ENCODE results near the gene TRIB2. TPM values are rescaled to one million over a fixed set of nuclear protein-coding genes. Genes with fewer than 3 reads are reported as not detected.

Gene TRIB2
- polyA plus RNA-seq, 3 donors, result 13.0 to 31.6 (median 27.4) TPM

DNA sequence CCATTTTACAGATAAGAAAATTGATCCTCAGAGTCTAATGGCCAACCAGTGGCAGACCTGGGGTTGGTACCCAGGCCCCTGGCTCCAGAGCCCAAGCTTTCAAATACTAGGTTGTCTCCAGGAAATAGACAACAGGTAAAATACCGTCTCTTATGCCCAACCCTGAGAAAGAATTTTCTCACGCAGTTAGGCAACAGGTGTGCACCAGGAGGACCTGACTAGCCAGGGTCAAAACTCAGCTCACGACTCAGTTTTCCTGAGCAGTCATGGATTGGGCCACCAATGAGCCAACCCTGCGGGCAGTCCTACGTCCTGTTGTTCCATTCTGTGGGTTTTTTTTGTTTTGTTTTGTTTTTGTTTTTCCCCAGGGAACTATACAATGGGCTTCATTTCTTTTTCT is 13.5 kb downstream of the TRIB2 start:
- no peak overlapping the region for H3K27ac ChIP-seq (ENCODE audit: low read depth, low read length)
- 76 to 83% (median 82%) methylated on average over 5 of the region's 5 CpGs for WGBS, 3 donors

DNA sequence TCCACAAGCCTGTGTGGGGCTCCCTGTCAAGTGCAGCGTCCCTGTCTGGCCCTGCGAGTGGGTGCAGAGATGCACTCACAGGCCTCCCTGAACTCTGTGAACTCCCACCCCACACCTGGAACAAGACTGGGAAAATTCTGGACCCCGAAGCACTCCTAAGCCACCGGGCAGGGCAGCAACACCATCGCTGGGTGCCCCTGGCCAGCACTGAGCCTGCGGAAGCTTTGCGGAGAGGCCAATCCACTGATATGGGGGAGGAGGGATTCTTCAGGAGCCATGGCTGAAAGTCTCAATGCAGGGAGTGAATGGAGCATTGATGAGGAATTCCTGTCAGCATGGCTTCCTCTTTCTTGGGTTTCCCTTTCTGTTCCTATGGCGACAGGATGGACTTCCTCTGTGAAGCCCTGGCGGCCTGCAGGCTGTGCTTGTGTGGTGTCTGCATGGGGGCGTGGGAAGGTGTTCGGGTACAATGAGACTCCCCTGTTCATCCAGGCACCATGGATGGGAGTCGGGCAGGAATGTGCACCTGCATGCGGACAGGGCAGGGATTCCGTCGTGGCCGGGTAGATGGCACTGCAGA is 15.1 kb downstream of the TRIB2 start:
- no peak overlapping the region for H3K27ac ChIP-seq (ENCODE audit: low read depth, low read length)
- 80 to 91% (median 86%) methylated on average over 16 of the region's 16 CpGs for WGBS, 3 donors

- WGBS, 3 donors, result 33 to 73% (median 68%) methylated on average over 10 of the region's 10 CpGs
- H3K27ac ChIP-seq (ENCODE audit: low read depth, low read length), result no peak overlapping the region
These were observed 15.9 kb downstream of the TRIB2 start for GRCh38 chr2:12732651-12733050.

DNA sequence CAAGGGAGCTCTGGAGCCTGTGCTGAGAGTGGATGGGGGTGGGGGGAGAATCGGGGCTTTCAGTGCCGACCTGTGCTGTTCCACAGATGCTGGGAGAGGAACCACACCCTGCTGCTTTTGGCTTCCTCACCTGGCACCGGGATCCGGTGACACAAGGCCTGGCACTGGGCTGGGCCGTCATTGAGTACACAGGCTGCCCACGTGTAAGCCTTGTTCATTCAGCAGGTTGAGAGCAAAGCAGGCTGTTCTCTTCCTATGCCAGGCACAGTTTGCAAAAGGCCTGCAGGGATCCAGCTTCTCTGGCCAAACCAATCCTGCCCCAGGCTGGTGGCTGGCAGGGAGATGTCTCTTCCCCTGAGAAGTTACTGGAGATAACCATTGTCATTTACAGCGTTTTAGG is 17.1 kb downstream of the TRIB2 start:
- no peak overlapping the region for H3K27ac ChIP-seq (ENCODE audit: low read depth, low read length)
- WGBS, 3 donors, result 31 to 71% (median 64%) methylated on average over 6 to 7 of the region's 7 CpGs

DNA sequence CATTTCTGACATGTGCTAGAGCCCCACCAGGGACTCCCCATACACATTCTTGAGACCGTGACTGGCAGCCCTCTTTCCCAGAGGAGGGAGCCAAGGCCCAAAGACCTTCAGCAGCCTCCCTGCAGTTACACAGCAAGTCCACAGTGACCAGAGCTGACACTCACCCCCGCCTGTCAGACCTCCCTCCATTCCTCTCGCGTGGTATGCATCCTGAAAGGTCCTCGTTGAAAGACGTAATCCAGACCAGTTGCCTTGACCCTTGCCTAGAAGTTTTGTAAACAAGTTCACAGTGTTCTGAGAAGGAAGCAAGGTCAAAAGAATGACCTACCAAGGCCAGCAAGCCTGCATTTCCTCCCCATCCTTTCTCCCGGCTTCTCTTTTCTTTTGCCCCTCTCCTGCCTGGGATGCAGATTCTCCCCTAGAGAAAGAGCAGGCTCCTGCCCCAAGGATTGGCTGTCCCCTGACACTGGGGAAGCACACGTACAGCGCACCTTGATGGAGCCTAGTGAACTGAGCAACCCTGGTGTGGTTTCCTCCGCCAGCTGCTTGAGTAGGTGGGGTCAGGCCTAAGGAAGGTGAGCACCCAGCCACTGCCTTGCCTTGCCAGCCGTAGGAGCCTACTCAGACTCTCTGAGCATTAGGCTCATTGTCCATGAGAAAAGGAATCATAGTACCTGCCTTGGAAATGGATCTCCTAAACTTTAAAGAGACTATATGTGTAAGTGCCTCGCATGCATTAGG is 18.3 kb downstream of the TRIB2 start:
- 77 to 86% (median 83%) methylated on average over 12 of the region's 12 CpGs for WGBS, 3 donors
- no peak overlapping the region for H3K27ac ChIP-seq (ENCODE audit: low read depth, low read length)

- WGBS, 3 donors, result 50 to 77% (median 52%) methylated on average over 9 of the region's 9 CpGs
- H3K27ac ChIP-seq (ENCODE audit: low read depth, low read length), result no peak overlapping the region
These were observed 20.6 kb downstream of the TRIB2 start for GRCh38 chr2:12737297-12737696.

- 79 to 82% (median 80%) methylated on average over 11 of the region's 11 CpGs for WGBS, 3 donors
- no peak overlapping the region for H3K27ac ChIP-seq (ENCODE audit: low read depth, low read length)
These were observed 21.2 kb downstream of the TRIB2 start for GRCh38 chr2:12737738-12738485.

DNA sequence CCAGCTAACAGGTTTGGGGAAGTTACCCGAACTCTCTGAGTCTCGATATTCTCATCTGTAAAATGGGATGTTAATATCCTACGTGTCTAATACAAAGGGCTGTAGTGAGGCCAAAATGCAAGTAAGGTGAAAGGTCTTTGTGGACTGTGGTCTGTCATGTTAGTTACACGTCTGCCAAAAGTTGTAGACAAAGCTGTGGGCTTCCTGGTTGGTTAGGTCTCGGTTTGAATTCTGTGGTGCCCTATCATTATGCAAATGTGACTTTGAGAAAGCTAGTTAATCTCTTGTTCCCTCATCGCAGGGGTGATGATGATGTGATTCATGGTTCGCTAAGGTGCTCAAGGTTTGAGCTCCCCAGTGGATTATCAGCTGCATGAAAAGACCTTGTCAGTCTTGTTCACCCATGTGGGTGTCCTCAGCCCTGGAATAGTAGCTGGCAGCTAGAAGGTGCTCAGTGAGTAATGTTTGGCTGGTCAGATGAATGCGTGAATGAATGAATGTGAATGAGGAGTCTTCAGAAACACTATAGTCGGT is 23.1 kb downstream of the TRIB2 start:
- WGBS, 3 donors, result 93 to 96% (median 94%) methylated on average over 9 of the region's 9 CpGs
- H3K27ac ChIP-seq (ENCODE audit: low read depth, low read length), result no peak overlapping the region

DNA sequence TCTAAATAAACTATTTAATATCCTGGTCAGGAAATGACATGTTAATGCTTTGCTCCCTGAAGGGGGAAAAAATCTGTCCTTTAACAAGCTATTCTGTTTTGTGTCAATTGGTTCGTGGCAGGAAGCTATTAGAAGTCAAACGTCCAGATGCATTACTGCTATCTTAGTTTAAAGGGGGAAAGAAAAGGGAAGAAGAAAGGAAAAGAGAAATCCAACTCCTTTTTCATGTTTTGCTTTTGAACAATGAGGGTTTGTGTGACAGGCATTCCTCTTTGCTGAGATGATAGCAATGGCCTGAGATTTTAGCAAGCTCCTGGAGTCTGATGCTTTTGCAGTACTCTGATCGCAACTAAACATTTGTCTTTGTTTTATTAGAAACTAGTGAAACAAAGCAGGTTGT is 24.6 kb downstream of the TRIB2 start:
- no peak overlapping the region for H3K27ac ChIP-seq (ENCODE audit: low read depth, low read length)
- WGBS, 3 donors, result 43 to 72% (median 54%) methylated on average over 3 of the region's 3 CpGs

GRCh38 chr2:12742891-12743290 is 26.2 kb downstream of the TRIB2 start:
- H3K27ac ChIP-seq (ENCODE audit: low read depth, low read length), result no peak overlapping the region
- 84 to 95% (median 94%) methylated on average over 3 of the region's 3 CpGs for WGBS, 3 donors

GRCh38 chr2:12750166-12750905 is 33.6 kb downstream of the TRIB2 start:
- 88 to 91% (median 89%) methylated on average over 7 of the region's 7 CpGs for WGBS, 3 donors

DNA sequence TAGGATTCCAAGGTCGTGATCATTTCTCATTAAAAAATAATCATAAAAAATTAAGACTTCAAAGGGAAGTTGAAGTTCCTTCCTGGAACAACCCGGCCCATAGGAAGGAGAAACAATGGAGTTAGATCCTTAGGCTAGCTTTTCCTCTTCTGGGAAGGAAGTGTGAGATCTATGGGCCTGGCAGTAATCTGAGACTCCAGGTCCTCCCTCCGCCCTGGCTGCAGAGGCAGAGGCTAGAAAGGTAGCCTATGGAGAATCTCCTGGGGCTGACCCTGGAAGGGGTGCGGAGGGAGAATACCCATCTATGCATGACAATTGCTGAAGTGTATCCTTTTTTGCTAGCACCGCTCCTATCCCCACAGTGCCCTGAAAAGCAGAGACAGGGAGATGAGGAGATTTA is 37.9 kb downstream of the TRIB2 start:
- WGBS, 3 donors, result 71 to 84% (median 76%) methylated on average over 5 of the region's 5 CpGs
- no peak overlapping the region for H3K27ac ChIP-seq (ENCODE audit: low read depth, low read length)

More at GRCh38 chr2:12750166-12750905, 33.6 kb downstream of the TRIB2 start:
- H3K27ac ChIP-seq (ENCODE audit: low read depth, low read length), result no peak overlapping the region

DNA sequence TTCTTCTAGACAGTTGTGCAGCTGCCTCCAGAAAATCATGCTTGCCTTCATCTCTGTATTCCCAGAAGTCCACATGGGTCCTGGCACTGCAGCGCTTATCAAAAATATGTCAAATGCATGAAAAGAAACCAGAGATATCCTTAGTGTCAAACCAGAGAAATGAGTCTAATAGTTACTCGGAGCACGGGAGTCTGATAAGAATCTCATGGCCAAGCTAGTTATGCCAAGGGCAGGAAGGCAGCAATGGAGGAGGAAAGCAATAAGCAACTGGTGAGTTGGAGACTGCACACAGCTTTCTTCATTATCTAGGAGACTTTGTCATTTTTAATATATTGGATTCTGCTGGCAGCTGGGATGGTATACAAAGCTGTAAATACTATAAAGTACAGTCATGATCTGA is 38.6 kb downstream of the TRIB2 start:
- 26 to 61% (median 54%) methylated on average over 3 of the region's 3 CpGs for WGBS, 3 donors
- H3K27ac ChIP-seq (ENCODE audit: low read depth, low read length), result no peak overlapping the region

DNA sequence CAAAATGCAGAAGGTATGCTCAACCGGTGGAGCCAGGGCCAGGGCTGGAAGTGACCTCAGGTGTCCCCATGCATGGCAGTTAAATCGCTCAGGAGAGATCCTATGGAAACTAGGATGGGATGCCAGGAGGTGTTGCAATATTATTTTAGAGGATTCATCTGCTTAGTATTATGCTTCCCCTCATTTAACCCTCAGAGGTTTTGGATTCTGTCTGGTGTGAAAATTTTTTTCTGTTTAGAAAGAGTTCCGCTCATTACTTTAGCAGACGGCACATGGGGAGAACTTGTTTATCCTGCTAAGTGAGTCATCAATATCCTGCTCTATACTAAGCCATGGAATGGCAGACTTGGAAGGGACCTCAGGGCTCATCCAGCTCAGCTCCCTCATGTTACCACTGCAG is 42.5 kb downstream of the TRIB2 start:
- no peak overlapping the region for H3K27ac ChIP-seq (ENCODE audit: low read depth, low read length)
- WGBS, 3 donors, result 58 to 89% (median 68%) methylated on average over 4 of the region's 4 CpGs

- WGBS, 3 donors, result 50 to 75% (median 51%) methylated on average over 6 of the region's 6 CpGs
- H3K27ac ChIP-seq (ENCODE audit: low read depth, low read length), result no peak overlapping the region
These were observed 44.4 kb downstream of the TRIB2 start for GRCh38 chr2:12761104-12761503.

DNA sequence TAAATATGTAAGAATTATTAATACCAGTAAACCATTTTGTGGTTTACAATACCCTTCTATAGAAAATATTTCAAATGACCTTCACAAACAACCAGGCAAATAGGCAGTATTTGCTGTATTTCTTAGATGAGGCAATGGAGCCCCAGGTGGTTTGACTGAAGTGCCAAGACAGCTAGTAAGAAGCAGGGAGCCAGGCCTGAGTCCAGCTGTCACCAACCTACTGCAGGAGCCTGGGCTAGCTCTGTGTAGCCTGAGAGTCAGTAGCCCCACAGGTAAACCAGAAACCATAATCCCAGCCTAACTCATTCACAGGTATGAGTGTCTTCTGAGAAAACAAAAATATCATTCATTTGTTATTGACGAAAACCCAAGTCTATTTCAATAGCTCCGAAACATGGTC is 45.6 kb downstream of the TRIB2 start:
- H3K27ac ChIP-seq (ENCODE audit: low read depth, low read length), result no peak overlapping the region
- 95 to 99% (median 96%) methylated on average over 2 of the region's 2 CpGs for WGBS, 3 donors

DNA sequence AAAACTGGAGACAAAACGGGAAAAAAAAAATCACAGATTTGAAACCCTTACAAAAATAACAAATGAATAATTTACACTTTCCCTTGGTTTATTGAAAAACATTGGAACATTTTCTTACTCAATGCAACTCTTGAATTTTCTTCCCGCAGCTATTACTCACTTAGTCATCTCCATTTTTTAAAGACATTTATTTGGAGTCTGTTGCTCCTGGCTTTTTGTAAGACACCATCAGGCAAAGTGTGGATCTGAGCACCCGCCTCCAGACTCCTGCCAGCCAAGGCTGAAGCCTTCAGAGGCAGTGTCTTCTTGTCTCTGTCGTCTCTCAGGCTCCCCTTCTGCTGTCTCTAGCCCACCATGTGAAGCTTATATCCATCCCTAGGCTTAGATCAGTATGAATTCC is 46.2 kb downstream of the TRIB2 start:
- H3K27ac ChIP-seq (ENCODE audit: low read depth, low read length), result no peak overlapping the region
- WGBS, 3 donors, result 67 to 80% (median 72%) methylated on average over 4 of the region's 4 CpGs

- WGBS, 3 donors, result 62 to 69% (median 62%) methylated on average over 4 of the region's 4 CpGs
- no peak overlapping the region for H3K27ac ChIP-seq (ENCODE audit: low read depth, low read length)
These were observed 46.8 kb downstream of the TRIB2 start for GRCh38 chr2:12763486-12763885.

Data from adipose tissue (tissue), 3 donors.